ENCODE results near the gene CLEC4F. TPM values are rescaled to one million over a fixed set of nuclear protein-coding genes. Genes with fewer than 3 reads are reported as not detected.

CLEC4F gene
- total and polyA plus RNA-seq, 3 donors from 2014 or later: 0.31 to 2.6 (median 0.79) TPM

- whole genome bisulfite sequencing, 2 donors: 3 to 4% methylated on average over 30 to 33 of the region's 33 CpGs
- intact Hi-C loops (cut with DNase I; ENCODE audit: low total_unique reads): no loop called here
Measured at GRCh38 chr2:70789304-70790135, 30.9 kb downstream of the CLEC4F start.

GRCh38 chr2:70785137-70785911, 35.1 kb downstream of the CLEC4F start:
- Histone ChIP-seq H3K36me3 (ENCODE audit: low read depth, missing control alignments) (no peaks in the 10 kb centered on the region), H3K9me3 (no peaks in the 10 kb centered on the region), H3K4me3 (no peak overlapping the region), H3K27ac (no peak overlapping the region), H3K27me3 (no peaks in the 10 kb centered on the region), H3K4me1 (peaks cover 5% of the 10 kb centered on the region)
- WGBS, 2 donors: 36 to 60% methylated on average over 7 of the region's 7 CpGs
- peak; percentile 42 for DNase-seq
- TF ChIP-seq POLR2A (IDR thresholded peaks at IDR 0.05) (no peak), CTCF (IDR thresholded peaks at IDR 0.05) (peak in 1 of 3 experiments; percentile 14)
- intact Hi-C loops (cut with DNase I; ENCODE audit: low total_unique reads): no loop called here

More at GRCh38 chr2:70789304-70790135, 30.9 kb downstream of the CLEC4F start:
- H3K27ac ChIP-seq: no peak overlapping the region
- TF ChIP-seq POLR2A (IDR thresholded peaks at IDR 0.05): no peak
- TF ChIP-seq CTCF (IDR thresholded peaks at IDR 0.05): peak in 2 of 3 experiments; percentile 46 to 48
- H3K9me3 ChIP-seq: no peaks in the 10 kb centered on the region
- H3K36me3 ChIP-seq (ENCODE audit: low read depth, missing control alignments): no peaks in the 10 kb centered on the region
- H3K4me3 ChIP-seq: peak overlapping the region; percentile 20 to 24
- peak; percentile 80 for DNase-seq
- H3K27me3 ChIP-seq: no peaks in the 10 kb centered on the region
- peaks cover 5% of the 10 kb centered on the region for H3K4me1 ChIP-seq

GRCh38 chr2:70784320-70784719, 36.1 kb downstream of the CLEC4F start:
- Histone ChIP-seq H3K9me3 (no peaks in the 10 kb centered on the region), H3K27me3 (no peaks in the 10 kb centered on the region), H3K4me1 (no peaks in the 10 kb centered on the region), H3K4me3 (no peak overlapping the region), H3K27ac (no peak overlapping the region), H3K36me3 (ENCODE audit: low read depth, missing control alignments) (no peaks in the 10 kb centered on the region)
- DNase-seq: no peak
- WGBS, 2 donors: 97 to 98% methylated on average over 2 of the region's 2 CpGs
- intact Hi-C loops (cut with DNase I; ENCODE audit: low total_unique reads): no loop called here
- TF ChIP-seq CTCF (IDR thresholded peaks at IDR 0.05) (no peak), POLR2A (IDR thresholded peaks at IDR 0.05) (no peak)

- H3K9me3 ChIP-seq: no peaks in the 10 kb centered on the region
- WGBS, 2 donors: 79 to 81% methylated on average over 8 of the region's 8 CpGs
- intact Hi-C loops (cut with DNase I; ENCODE audit: low total_unique reads): no loop called here
- no peaks in the 10 kb centered on the region for H3K36me3 ChIP-seq (ENCODE audit: low read depth, missing control alignments)
- no peak for DNase-seq
- no peak overlapping the region for H3K27ac ChIP-seq
- no peaks in the 10 kb centered on the region for H3K27me3 ChIP-seq
- H3K4me1 ChIP-seq: no peaks in the 10 kb centered on the region
- TF ChIP-seq POLR2A (IDR thresholded peaks at IDR 0.05): no peak
- no peak for TF ChIP-seq CTCF (IDR thresholded peaks at IDR 0.05)
- H3K4me3 ChIP-seq: no peak overlapping the region
Measured at GRCh38 chr2:70779911-70780545, 40.4 kb downstream of the CLEC4F start.

All from testis (tissue), 3 donors.